ENCODE results near the gene IGFBP2.

- no peak for TF ChIP-seq POLR2A (IDR thresholded peaks at IDR 0.05)
- no peak for TF ChIP-seq CTCF (IDR thresholded peaks at IDR 0.05)
Observed at GRCh38 chr2:216702756-216703155, 69.5 kb downstream of the IGFBP2 start.
